Stimulated activated CD8-positive, alpha-beta memory T cell treated with anti-CD3 and anti-CD28 coated beads, Interleukin-7, amount 100 ng/mL, for 48 hours (primary cell): ENCODE measurements around the gene PITPNM1.

ENCODE experiments used
- DNase-seq, 2 donors: peaks; one replicate each; pipeline ENCODE4 v3.0.0-alpha.2; 2020; ENCODE audit warnings: low read depth in 1 of 2; ENCODE audit errors: extremely low read depth in 1 of 2

Gene PITPNM1

DNA sequence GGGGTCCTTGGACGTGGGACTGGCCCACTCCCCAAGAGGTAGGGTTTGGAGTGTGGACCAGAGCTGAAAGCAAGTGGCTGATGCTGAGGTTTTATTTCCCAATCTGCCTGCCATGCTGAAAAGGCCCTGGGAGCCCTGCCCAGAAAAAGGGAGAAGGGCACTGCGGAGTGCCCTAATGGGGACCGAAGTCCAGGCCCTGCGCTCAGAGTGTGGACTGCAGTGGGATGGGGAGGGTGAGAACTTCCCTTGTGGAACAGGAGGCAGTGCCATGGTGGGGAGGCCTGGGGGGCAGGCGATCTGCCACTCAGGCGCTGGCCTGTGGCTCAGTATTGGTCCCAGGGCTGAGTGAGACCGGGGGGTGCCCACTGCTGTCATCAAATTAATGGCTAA lies 56.9 kb downstream of the PITPNM1 start:
- DNase-seq, result no peak

DNA sequence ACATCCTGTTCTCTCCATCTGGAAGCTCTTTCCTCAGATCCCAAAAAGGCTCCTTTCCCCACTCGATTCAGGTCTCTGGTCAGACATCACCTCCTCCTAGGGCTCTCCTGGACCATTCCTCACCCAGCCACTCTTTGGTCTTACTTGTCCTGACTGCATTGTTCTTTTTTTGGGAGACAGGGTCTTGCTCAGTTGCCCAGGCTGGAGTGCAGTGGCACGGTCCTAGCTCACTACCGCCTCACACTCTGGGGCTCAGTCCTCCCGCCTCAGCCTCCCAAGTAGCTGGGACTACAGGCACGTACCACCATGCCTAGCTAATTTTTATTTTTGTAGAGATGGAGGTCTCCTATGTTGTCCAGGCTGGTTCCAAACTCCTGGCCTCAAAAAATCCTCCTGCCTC lies 59.6 kb downstream of the PITPNM1 start:
- DNase-seq, result no peak

DNA sequence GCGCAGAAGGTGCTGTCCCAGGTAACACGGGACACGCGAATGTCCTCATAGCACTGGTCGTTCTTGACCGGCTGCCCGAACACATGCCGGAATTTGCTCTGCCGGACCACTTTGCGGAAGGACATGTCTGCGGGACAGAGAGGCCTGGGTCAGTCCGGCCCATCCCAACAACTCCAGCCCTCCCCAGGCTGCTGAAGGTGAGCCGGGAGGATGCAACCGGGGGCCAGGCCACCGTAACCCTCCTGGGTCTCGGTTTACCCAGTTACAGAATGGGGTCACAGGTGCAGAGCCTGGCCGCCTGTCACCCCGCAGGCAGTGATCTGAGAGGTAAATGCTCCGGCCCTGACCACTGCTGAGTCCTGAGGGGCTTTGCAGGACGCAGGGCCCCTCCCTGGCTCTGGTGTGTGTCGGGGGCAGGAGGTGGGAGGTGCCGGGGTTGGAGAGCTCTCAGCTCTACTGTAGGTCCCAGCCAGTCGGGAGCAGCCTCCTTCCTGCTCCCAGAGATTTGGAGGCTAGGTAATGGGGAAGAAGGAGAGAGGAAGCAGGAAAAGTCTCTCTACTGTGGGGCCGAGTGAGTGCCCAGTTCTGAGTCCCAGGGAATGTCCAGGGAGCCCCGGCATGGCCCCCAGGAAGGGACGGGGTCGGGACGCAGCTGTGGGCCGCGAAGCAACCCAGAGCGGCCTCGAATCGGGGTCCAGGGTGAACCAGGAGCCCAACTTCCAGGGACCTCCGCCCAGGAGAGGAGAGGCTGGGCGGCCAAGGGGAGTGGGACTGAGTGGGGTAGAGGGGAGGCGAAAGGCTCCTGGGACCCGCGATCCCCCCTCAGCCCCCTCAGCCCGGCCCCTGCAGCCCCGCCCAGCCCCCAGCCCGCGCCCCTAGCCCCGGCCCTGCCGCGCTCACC lies 62.4 kb downstream of the PITPNM1 start:
- DNase-seq, result no peak
